GM10266 (cell line): ENCODE measurements around the gene TMC7.

ENCODE experiments used
- DNase-seq: peaks from one replicate; pipeline ENCODE4 v3.0.0; 2012; ENCODE audit errors: extremely low spot score
- CTCF ChIP-seq: IDR thresholded peaks from 2 replicates; pipeline ENCODE4 v1.5.1; 2012; ENCODE audit warnings: mild to moderate bottlenecking, low read depth; ENCODE audit not compliant: control insufficient read depth, insufficient read depth; ENCODE audit errors: missing control alignments

The TMC7 gene

GRCh38 chr16:19077879-19078278 is 94.1 kb downstream of the TMC7 start:
- TF ChIP-seq CTCF = no peak
- no peak for DNase-seq

GRCh38 chr16:19083670-19084069 is 99.9 kb downstream of the TMC7 start:
- no peak for TF ChIP-seq CTCF
- no peak for DNase-seq

- DNase-seq = no peak
- no peak for TF ChIP-seq CTCF
Observed at GRCh38 chr16:19084139-19084538, 100.4 kb downstream of the TMC7 start.

- no peak for TF ChIP-seq CTCF
- DNase-seq = no peak
Observed at GRCh38 chr16:19084879-19085278, 101.1 kb downstream of the TMC7 start.

GRCh38 chr16:19085679-19086200 is 102.0 kb downstream of the TMC7 start:
- no peak for DNase-seq
- no peak for TF ChIP-seq CTCF

GRCh38 chr16:19086322-19087199 is 102.8 kb downstream of the TMC7 start:
- peak; percentile 77 for DNase-seq
- peak; percentile 94 for TF ChIP-seq CTCF

- no peak for TF ChIP-seq CTCF
- DNase-seq = no peak
Observed at GRCh38 chr16:19088341-19088916, 104.7 kb downstream of the TMC7 start.
